SK-N-MC (cell line): ENCODE measurements around the gene ROBO4.

ENCODE experiments used
- EZH2 ChIP-seq: fragments of 200-600 bp; sonication (generic); IDR thresholded peaks from one replicate; pipeline ENCODE4 v1.6.1; 2017; ENCODE audit warnings: antibody characterized with exemption
- POLR2AphosphoS5 ChIP-seq: IDR thresholded peaks from 2 replicates; pipeline ENCODE4 v1.6.1; 2012; ENCODE audit warnings: mild to moderate bottlenecking, low read depth, low read length, borderline replicate concordance

DNA sequence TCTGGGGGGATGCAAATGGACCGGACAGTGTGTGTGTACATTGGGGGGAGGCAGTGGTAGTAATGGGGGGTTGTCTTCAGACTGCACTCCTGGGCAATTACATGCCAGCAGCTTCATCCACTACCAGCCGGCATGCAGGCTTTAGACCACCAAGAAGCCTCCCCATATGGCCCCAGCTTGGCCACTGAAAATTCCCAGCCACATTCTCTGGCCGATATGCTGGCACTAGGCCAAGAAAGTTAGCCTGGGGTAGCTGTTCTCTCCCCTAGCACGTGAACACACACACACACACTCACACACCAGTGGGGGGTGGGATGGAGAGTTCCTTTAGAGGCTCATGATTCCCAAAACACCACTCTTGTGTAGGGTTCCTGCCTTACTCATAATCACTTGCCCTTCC, 36.0 kb downstream of the ROBO4 start:
- TF ChIP-seq EZH2 = no peak
- TF ChIP-seq POLR2AphosphoS5 = no peak
